A549 (cell line): ENCODE results near the gene DCUN1D2. TPM values are rescaled to one million over a fixed set of nuclear protein-coding genes. Genes with fewer than 3 reads are reported as not detected.

Experiments used
- ATAC-seq, 2 experiments: fragments of 200-7000 bp in 1 of 2; fragments of >200 bp in 1 of 2; cut with Nextera tagmentation in 1 of 2; cut with Tn5 transposase in 1 of 2; 3 replicates each; pipeline versions ENCODE4 v1.8.0 to v1.9.1; 2018 to 2020; ENCODE audit warnings: mild to moderate bottlenecking in 1 of 2, moderate library complexity in 1 of 2
- CTCF ChIA-PET: fragments of 300-600 bp; sonication (Branson Sonifier 250); formaldehyde crosslinking; extraction: SDS; loops from one replicate; lab custom pipeline; 2021; ENCODE audit warnings: antibody characterized with exemption, inconsistent platforms; lab: Yijun Ruan, JAX
- POLR2A ChIA-PET: fragments of 350-600 bp; formaldehyde crosslinking; extraction: SDS; loops from one replicate; lab custom pipeline; 2021; ENCODE audit warnings: antibody characterized with exemption, inconsistent platforms; lab: Yijun Ruan, JAX
- DNase-seq, 2 experiments: peaks; one replicate each; pipeline versions ENCODE4 v3.0.0 to v3.0.0-alpha.2; 2011 to 2016; ENCODE audit warnings: low read depth in 1 of 2, low spot score in 1 of 2
- FAIRE-seq: peaks from 2 replicates; lab custom pipeline; 2011; peaks lifted over from hg19 to GRCh38; lab: Jason Lieb, UNC
- H3K27ac ChIP-seq, 2 experiments: fragments of >200 bp; sonication (Bioruptor Twin); formaldehyde crosslinking; 3 replicates each; pipeline ENCODE4 v1.5.1; 2016 to 2017
- H3K4me1 ChIP-seq: fragments of >200 bp; sonication (Bioruptor Twin); formaldehyde crosslinking; 3 replicates; pipeline ENCODE4 v1.6.1; 2016
- H3K4me2 ChIP-seq: fragments of >200 bp; sonication (Bioruptor Twin); formaldehyde crosslinking; 3 replicates; pipeline ENCODE4 v1.6.1; 2016
- H3K4me3 ChIP-seq: fragments of >200 bp; sonication (Bioruptor Twin); formaldehyde crosslinking; 3 replicates; pipeline ENCODE4 v1.5.1; 2016
- H3K9me3 ChIP-seq: fragments of >200 bp; sonication (Bioruptor Twin); formaldehyde crosslinking; 3 replicates; pipeline ENCODE4 v1.6.1; 2016
- ATOH8 ChIP-seq: fragments of 250-450 bp; sonication (Bioruptor Pico); IDR thresholded peaks from 2 replicates; pipeline ENCODE4 v1.5.0; 2020; ENCODE audit warnings: low read depth, mild to moderate bottlenecking, moderate library complexity
- BCL3 ChIP-seq: fragments of >200 bp; sonication (Bioruptor Twin); formaldehyde crosslinking; IDR thresholded peaks from 3 replicates; pipeline ENCODE4 v1.6.1; 2016
- BHLHE40 ChIP-seq: IDR thresholded peaks from 2 replicates; pipeline ENCODE4 v1.6.1; 2012; ENCODE audit warnings: low read depth, low read length, inconsistent platforms
- CBX2 ChIP-seq: fragments of 200-600 bp; sonication (generic); IDR thresholded peaks from 2 replicates; pipeline ENCODE4 v1.6.1; 2016; ENCODE audit warnings: low read depth, mild to moderate bottlenecking, borderline replicate concordance
- CHD2 ChIP-seq: fragments of 150-350 bp; IDR thresholded peaks from 2 replicates; pipeline ENCODE4 v1.6.1; 2014; ENCODE audit warnings: low read length; ENCODE audit not compliant: partially characterized antibody
- CTCF ChIP-seq: fragments of >200 bp; sonication (Bioruptor Twin); formaldehyde crosslinking; IDR thresholded peaks from 3 replicates; pipeline ENCODE4 v1.5.1; 2016
- E2F6 ChIP-seq: IDR thresholded peaks from 2 replicates; pipeline ENCODE4 v1.6.1; 2012; ENCODE audit warnings: low read depth, borderline replicate concordance
- FOSB ChIP-seq: fragments of 250-450 bp; sonication (Bioruptor Pico); IDR thresholded peaks from 2 replicates; pipeline ENCODE4 v1.5.0; 2020; ENCODE audit warnings: mild to moderate bottlenecking, moderate library complexity
- FOXS1 ChIP-seq: fragments of 250-450 bp; sonication (Bioruptor Pico); IDR thresholded peaks from 2 replicates; pipeline ENCODE4 v1.5.0; 2020; ENCODE audit warnings: mild to moderate bottlenecking, moderate library complexity
- HES2 ChIP-seq: fragments of >200 bp; sonication (Bioruptor Twin); formaldehyde crosslinking; IDR thresholded peaks from 2 replicates; pipeline ENCODE4 v1.6.1; 2016
- HEYL ChIP-seq: fragments of 250-450 bp; sonication (Bioruptor Pico); IDR thresholded peaks from 2 replicates; pipeline ENCODE4 v1.8.0; 2021; ENCODE audit warnings: mild to moderate bottlenecking, moderate library complexity
- HOXB5 ChIP-seq: fragments of 250-450 bp; sonication (Bioruptor Pico); IDR thresholded peaks from 2 replicates; pipeline ENCODE4 v1.5.0; 2020; ENCODE audit warnings: mild to moderate bottlenecking, moderate library complexity
- JUN ChIP-seq, 2 experiments: fragments of >200 bp; sonication (Bioruptor Twin); formaldehyde crosslinking; IDR thresholded peaks; 2 replicates in 1 of 2; 3 replicates in 1 of 2; pipeline ENCODE4 v1.6.1; 2016 to 2017
- KDM1A ChIP-seq: fragments of 200-600 bp; sonication (generic); IDR thresholded peaks from 2 replicates; pipeline ENCODE4 v1.6.1; 2016; ENCODE audit warnings: low read depth, mild to moderate bottlenecking
- MAFK ChIP-seq: fragments of 450-650 bp; IDR thresholded peaks from 2 replicates; pipeline ENCODE4 v1.6.1; 2014; ENCODE audit not compliant: partially characterized antibody
- MAZ ChIP-seq: fragments of 150-350 bp; IDR thresholded peaks from 2 replicates; pipeline ENCODE4 v1.6.1; 2014; ENCODE audit warnings: antibody characterized with exemption, low read depth, low read length, borderline replicate concordance
- NFE2L2 ChIP-seq: fragments of 150-350 bp; conservative IDR thresholded peaks from 2 replicates; pipeline ENCODE4 v1.6.1; 2014; ENCODE audit warnings: low read length
- NR3C1 ChIP-seq: fragments of >200 bp; sonication (Bioruptor Twin); formaldehyde crosslinking; IDR thresholded peaks from 3 replicates; pipeline ENCODE4 v1.6.1; 2017
- PHF8 ChIP-seq: fragments of 200-600 bp; sonication (generic); IDR thresholded peaks from 2 replicates; pipeline ENCODE4 v1.6.1; 2016; ENCODE audit warnings: low read depth, mild to moderate bottlenecking, antibody characterized with exemption, moderate library complexity, borderline replicate concordance
- RAD21 ChIP-seq, 2 experiments: fragments of >200 bp in 1 of 2; sonication (Bioruptor Twin) in 1 of 2; formaldehyde crosslinking in 1 of 2; IDR thresholded peaks in 1 of 2; conservative IDR thresholded peaks in 1 of 2; 2 replicates in 1 of 2; 3 replicates in 1 of 2; pipeline ENCODE4 v1.6.1; 2012 to 2018; ENCODE audit warnings: inconsistent platforms in 1 of 2
- RCOR1 ChIP-seq: fragments of 150-350 bp; IDR thresholded peaks from 2 replicates; pipeline ENCODE4 v1.6.1; 2014; ENCODE audit warnings: antibody characterized with exemption, low read length, low read depth
- SREBF2 ChIP-seq: fragments of 450-650 bp; IDR thresholded peaks from 2 replicates; pipeline ENCODE4 v1.6.1; 2014; ENCODE audit warnings: mild to moderate bottlenecking, moderate library complexity
- TP53 ChIP-seq: fragments of 250-450 bp; sonication (Bioruptor Pico); IDR thresholded peaks from 2 replicates; pipeline ENCODE4 v1.5.0; 2021; ENCODE audit warnings: mild to moderate bottlenecking, moderate library complexity
- ZNF302 ChIP-seq: fragments of 250-450 bp; sonication (Bioruptor Pico); IDR thresholded peaks from 2 replicates; pipeline ENCODE4 v1.9.0; 2021; ENCODE audit warnings: inconsistent platforms, mild to moderate bottlenecking, moderate library complexity
- WGBS: methylation state at CpG from one replicate; pipeline ENCODE4 v1.1.6; 2017; ENCODE audit errors: missing lambda C conversion rate; 5-methylcytosine and 5-hydroxymethylcytosine counted together
- polyA plus RNA-seq, 4 experiments: library from polyadenylated mRNA; depleted of rRNA in 3 of 4; stranded (reverse); fragments of >200 nt; fragmentation: RNase III in 1 of 4; extraction: RNeasy Plus Mini Kit Qiagen cat#74134 plus additional on column Dnase treatment in 1 of 4; gene quantifications; 2 replicates in 3 of 4; 3 replicates in 1 of 4; pipeline ENCODE4 v1.2.3, GENCODE V29; 2011 to 2017

DCUN1D2 gene
- polyA plus RNA-seq, 2 of the 4 experiments (the other 2 are of a cell fraction) = 8.4 to 8.6 TPM

- TF ChIP-seq CTCF (no peak), BCL3 (no peak), FOXS1 (no peak), FOSB (CRISPR knock-in tag) (no peak), JUN (IDR thresholded peaks at IDR 0.05) (no peak)
These were observed 2.2 kb downstream of the DCUN1D2 start (continued) for GRCh38 chr13:113488283-113488682.

DNA sequence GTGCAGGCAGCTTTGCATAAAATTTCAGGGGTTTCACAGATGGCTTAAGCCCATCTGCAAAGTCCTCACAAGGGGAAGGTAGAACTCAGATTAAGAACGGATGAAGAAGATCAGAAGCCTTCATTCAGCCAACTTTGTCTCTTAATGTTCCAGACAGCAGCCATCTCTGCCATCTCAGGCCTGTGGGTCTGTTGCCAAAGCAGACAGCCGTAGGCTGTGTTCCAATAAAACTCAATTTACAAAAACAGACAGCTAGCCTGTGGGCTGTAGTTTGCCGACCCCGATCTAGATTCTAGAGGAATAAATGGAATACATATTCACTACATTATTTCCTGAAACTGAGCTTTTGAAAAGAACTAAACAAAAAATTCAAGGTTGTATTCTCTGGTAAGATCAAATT, 3.8 kb downstream of the DCUN1D2 start:
- TF ChIP-seq RAD21 (conservative IDR thresholded peaks at IDR 0.05 in 1 of 2, IDR thresholded peaks at IDR 0.05 in 1 of 2) = no peak
- no peak for TF ChIP-seq TP53 (CRISPR knock-in tag)
- TF ChIP-seq MAZ = no peak
- no peak for TF ChIP-seq HOXB5 (CRISPR knock-in tag)
- no peak for TF ChIP-seq BHLHE40
- TF ChIP-seq ZNF302 = no peak
- no peak for TF ChIP-seq KDM1A
- no peak for TF ChIP-seq PHF8
- TF ChIP-seq NR3C1 = no peak
- TF ChIP-seq E2F6 = no peak
- DNase-seq (no peak), FAIRE-seq (no peak), ATAC-seq (no peak)
- Histone ChIP-seq H3K4me1 (peaks cover 9% of the 10 kb centered on the region; the same call in 2 of the 3 replicates), H3K4me2 (no peak overlapping the region), H3K4me3 (no peak overlapping the region), H3K9me3 (no peaks in the 10 kb centered on the region), H3K27ac (no peak overlapping the region)
- ChIA-PET CTCF (no interaction called here), POLR2A (interaction anchor here (0.7 kb wide), 1 partner anchor 12 kb away, joined by 3 read pairs; no protein-coding TSS in a partner anchor)
- WGBS = 75% methylated on average over 4 of the region's 4 CpGs

DNA sequence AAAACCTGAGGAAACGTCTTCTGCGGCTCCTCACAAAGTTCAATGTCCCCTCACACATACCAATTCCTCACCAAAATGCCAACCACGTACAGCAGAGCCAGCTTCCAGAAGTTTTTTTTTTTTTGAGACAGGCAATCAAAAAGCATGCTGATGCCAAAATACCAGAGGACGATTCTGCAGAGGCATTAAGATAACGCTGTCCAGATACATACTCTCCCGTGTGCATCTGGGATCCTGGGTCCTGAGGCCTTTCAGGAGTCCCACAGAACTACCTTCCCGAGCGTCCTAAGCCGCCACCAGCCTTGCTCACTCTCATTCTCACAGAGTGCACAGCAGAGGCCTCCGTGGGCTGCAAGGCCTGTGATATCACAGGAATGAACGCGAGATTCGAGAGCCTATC, 5.0 kb downstream of the DCUN1D2 start:
- POLR2A ChIA-PET = no interaction called here
- WGBS = 95% methylated on average over 12 of the region's 13 CpGs
- CTCF ChIA-PET = no interaction called here
- no peak for TF ChIP-seq SREBF2
- TF ChIP-seq HEYL (CRISPR knock-in tag) = no peak
- TF ChIP-seq CBX2 = no peak
- no peak for TF ChIP-seq ATOH8 (CRISPR knock-in tag)
- TF ChIP-seq CHD2 = no peak
- no peak for TF ChIP-seq MAFK
- TF ChIP-seq NFE2L2 = no peak
- TF ChIP-seq HES2 = no peak
- no peak for TF ChIP-seq MAZ
- TF ChIP-seq RCOR1 = no peak
- no peak for TF ChIP-seq JUN (IDR thresholded peaks at IDR 0.05)
- TF ChIP-seq, all 56 proteins: peak for 0
- DNase-seq = no peak
- Histone ChIP-seq H3K27ac (no peak overlapping the region), H3K4me1 (peaks cover 9% of the 10 kb centered on the region; the same call in 2 of the 3 replicates), H3K4me3 (no peak overlapping the region), H3K4me2 (no peak overlapping the region), H3K9me3 (no peaks in the 10 kb centered on the region)
- no peak for FAIRE-seq
- no peak for ATAC-seq
